H1 (cell line): Measurements from ENCODE around the gene ZNF200. TPM values are rescaled to one million over a fixed set of nuclear protein-coding genes. Genes with fewer than 3 reads are reported as not detected.

Source experiments
- ASH2L ChIP-seq: fragments of 200-600, 300-600 bp; sonication (generic); IDR thresholded peaks from one replicate; pipeline ENCODE4 v1.7.1; 2017; ENCODE audit warnings: low read length
- CBX5 ChIP-seq: fragments of 300-800, 300-1000 bp; sonication (generic); IDR thresholded peaks from 2 replicates; pipeline ENCODE4 v1.7.1; 2016; ENCODE audit warnings: antibody characterized with exemption, low read length, low read depth
- GTF2F1 ChIP-seq: IDR thresholded peaks from 2 replicates; pipeline ENCODE4 v1.6.1; 2012; ENCODE audit warnings: low read depth, low read length, improper control_type of control experiment, borderline replicate concordance
- MAFK ChIP-seq: IDR thresholded peaks from 2 replicates; pipeline ENCODE4 v1.6.1; 2012; ENCODE audit warnings: low read depth, mild to moderate bottlenecking, improper control_type of control experiment, low read length
- POU5F1 ChIP-seq: IDR thresholded peaks from 2 replicates; pipeline ENCODE4 v1.6.1; 2011; ENCODE audit warnings: low read depth, mild to moderate bottlenecking, low read length, moderate library complexity
- SP1 ChIP-seq: IDR thresholded peaks from 2 replicates; pipeline ENCODE4 v1.6.1; 2011; ENCODE audit warnings: low read depth, low read length
- SUZ12 ChIP-seq: fragments of 200-600 bp; sonication (generic); IDR thresholded peaks from 2 replicates; pipeline ENCODE4 v1.6.1; 2012; ENCODE audit warnings: mild to moderate bottlenecking, inconsistent platforms, low read length, moderate library complexity, mixed read lengths
- TBP ChIP-seq: IDR thresholded peaks from 2 replicates; pipeline ENCODE4 v1.6.1; 2011; ENCODE audit warnings: low read depth, low read length, improper control_type of control experiment
- polyA plus RNA-seq, 7 experiments: library from polyadenylated mRNA; depleted of rRNA in 3 of 7; stranded (reverse) in 5 of 7; unstranded in 2 of 7; fragments of >200 nt in 5 of 7; fragments of 200-250 nt in 2 of 7; gene quantifications; 1 replicate in 5 of 7; 2 replicates in 1 of 7; 4 replicates in 1 of 7; pipeline versions ENCODE4 v1.2.1 to v1.2.3, GENCODE V29; 2011 to 2013; ENCODE audit warnings: missing spikeins in 2 of 7, mixed read lengths in 2 of 7
- total RNA-seq: library from RNA; stranded (reverse); fragmentation: NEBNext Ultra II Directional; extraction: Animal tissue kit (Norgen Biotek cat#: 25700); gene quantifications from 2 replicates; pipeline ENCODE4 v1.2.1, GENCODE V29; 2021
- TF ChIP-seq, protein P1 (sequence below): fragments of 300-600 bp; sonication (generic); IDR thresholded peaks from 2 replicates; pipeline ENCODE4 v1.7.1; 2012; ENCODE audit warnings: low read length, moderate library complexity, mild to moderate bottlenecking, inconsistent platforms; ENCODE audit not compliant: insufficient replicate concordance

Gene ZNF200
- total and polyA plus RNA-seq, 2 of the 8 experiments (the other 6 are each of a cell fraction or from before 2014, with no cell fraction given): 2.7 to 9.9 TPM

DNA sequence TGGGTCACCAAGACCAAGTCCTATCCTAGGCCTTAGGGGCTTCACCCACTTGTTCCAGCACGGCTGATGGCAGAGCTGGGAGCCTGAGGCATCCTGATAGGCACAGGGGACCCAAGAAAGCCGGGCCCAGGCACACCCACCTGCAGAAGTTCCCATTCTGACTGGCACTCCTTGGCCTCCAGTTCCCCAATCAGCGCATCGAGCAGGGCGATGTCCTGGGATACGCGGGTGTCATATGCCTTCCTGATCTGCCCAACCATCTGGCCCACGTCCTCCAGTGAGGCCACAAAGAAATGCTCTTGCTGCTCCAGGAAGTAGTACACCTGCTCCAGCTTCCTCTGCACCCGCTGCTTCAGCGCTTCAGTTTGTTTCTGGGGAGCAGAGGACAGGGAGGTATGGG is 11.9 kb upstream of the ZNF200 start (continued):
- TF ChIP-seq, protein P1, sequence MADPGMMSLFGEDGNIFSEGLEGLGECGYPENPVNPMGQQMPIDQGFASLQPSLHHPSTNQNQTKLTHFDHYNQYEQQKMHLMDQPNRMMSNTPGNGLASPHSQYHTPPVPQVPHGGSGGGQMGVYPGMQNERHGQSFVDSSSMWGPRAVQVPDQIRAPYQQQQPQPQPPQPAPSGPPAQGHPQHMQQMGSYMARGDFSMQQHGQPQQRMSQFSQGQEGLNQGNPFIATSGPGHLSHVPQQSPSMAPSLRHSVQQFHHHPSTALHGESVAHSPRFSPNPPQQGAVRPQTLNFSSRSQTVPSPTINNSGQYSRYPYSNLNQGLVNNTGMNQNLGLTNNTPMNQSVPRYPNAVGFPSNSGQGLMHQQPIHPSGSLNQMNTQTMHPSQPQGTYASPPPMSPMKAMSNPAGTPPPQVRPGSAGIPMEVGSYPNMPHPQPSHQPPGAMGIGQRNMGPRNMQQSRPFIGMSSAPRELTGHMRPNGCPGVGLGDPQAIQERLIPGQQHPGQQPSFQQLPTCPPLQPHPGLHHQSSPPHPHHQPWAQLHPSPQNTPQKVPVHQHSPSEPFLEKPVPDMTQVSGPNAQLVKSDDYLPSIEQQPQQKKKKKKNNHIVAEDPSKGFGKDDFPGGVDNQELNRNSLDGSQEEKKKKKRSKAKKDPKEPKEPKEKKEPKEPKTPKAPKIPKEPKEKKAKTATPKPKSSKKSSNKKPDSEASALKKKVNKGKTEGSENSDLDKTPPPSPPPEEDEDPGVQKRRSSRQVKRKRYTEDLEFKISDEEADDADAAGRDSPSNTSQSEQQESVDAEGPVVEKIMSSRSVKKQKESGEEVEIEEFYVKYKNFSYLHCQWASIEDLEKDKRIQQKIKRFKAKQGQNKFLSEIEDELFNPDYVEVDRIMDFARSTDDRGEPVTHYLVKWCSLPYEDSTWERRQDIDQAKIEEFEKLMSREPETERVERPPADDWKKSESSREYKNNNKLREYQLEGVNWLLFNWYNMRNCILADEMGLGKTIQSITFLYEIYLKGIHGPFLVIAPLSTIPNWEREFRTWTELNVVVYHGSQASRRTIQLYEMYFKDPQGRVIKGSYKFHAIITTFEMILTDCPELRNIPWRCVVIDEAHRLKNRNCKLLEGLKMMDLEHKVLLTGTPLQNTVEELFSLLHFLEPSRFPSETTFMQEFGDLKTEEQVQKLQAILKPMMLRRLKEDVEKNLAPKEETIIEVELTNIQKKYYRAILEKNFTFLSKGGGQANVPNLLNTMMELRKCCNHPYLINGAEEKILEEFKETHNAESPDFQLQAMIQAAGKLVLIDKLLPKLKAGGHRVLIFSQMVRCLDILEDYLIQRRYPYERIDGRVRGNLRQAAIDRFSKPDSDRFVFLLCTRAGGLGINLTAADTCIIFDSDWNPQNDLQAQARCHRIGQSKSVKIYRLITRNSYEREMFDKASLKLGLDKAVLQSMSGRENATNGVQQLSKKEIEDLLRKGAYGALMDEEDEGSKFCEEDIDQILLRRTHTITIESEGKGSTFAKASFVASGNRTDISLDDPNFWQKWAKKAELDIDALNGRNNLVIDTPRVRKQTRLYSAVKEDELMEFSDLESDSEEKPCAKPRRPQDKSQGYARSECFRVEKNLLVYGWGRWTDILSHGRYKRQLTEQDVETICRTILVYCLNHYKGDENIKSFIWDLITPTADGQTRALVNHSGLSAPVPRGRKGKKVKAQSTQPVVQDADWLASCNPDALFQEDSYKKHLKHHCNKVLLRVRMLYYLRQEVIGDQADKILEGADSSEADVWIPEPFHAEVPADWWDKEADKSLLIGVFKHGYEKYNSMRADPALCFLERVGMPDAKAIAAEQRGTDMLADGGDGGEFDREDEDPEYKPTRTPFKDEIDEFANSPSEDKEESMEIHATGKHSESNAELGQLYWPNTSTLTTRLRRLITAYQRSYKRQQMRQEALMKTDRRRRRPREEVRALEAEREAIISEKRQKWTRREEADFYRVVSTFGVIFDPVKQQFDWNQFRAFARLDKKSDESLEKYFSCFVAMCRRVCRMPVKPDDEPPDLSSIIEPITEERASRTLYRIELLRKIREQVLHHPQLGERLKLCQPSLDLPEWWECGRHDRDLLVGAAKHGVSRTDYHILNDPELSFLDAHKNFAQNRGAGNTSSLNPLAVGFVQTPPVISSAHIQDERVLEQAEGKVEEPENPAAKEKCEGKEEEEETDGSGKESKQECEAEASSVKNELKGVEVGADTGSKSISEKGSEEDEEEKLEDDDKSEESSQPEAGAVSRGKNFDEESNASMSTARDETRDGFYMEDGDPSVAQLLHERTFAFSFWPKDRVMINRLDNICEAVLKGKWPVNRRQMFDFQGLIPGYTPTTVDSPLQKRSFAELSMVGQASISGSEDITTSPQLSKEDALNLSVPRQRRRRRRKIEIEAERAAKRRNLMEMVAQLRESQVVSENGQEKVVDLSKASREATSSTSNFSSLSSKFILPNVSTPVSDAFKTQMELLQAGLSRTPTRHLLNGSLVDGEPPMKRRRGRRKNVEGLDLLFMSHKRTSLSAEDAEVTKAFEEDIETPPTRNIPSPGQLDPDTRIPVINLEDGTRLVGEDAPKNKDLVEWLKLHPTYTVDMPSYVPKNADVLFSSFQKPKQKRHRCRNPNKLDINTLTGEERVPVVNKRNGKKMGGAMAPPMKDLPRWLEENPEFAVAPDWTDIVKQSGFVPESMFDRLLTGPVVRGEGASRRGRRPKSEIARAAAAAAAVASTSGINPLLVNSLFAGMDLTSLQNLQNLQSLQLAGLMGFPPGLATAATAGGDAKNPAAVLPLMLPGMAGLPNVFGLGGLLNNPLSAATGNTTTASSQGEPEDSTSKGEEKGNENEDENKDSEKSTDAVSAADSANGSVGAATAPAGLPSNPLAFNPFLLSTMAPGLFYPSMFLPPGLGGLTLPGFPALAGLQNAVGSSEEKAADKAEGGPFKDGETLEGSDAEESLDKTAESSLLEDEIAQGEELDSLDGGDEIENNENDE: no peak
- no peak for TF ChIP-seq SUZ12
- no peak for TF ChIP-seq SP1
- TF ChIP-seq MAFK: no peak
- no peak for TF ChIP-seq TBP
- no peak for TF ChIP-seq ASH2L
- TF ChIP-seq CBX5: no peak
- no peak for TF ChIP-seq POU5F1
- no peak for TF ChIP-seq GTF2F1
